Neural crest cell (in vitro differentiated cells): ENCODE measurements around the gene MLN. TPM values are rescaled to one million over a fixed set of nuclear protein-coding genes. Genes with fewer than 3 reads are reported as not detected.

Source experiments
- DNase-seq: peaks from one replicate; pipeline ENCODE4 v3.0.0; 2021; ENCODE audit warnings: low read depth, mixed read lengths, low spot score
- H3K27ac Mint-ChIP-seq: one replicate; pipeline ENCODE4 v1.8.0; 2021; ENCODE audit warnings: mild to moderate bottlenecking, mixed read lengths; ENCODE audit not compliant: unreplicated experiment
- H3K27me3 Mint-ChIP-seq: 2 replicates; pipeline ENCODE4 v1.8.0; 2021; ENCODE audit warnings: low read depth, mild to moderate bottlenecking, mixed read lengths
- H3K36me3 Mint-ChIP-seq: 2 replicates; pipeline ENCODE4 v1.8.0; 2021; ENCODE audit warnings: low read depth, mild to moderate bottlenecking, mixed read lengths
- H3K4me1 Mint-ChIP-seq: 2 replicates; pipeline ENCODE4 v1.8.0; 2021; ENCODE audit warnings: mixed read lengths
- H3K4me3 Mint-ChIP-seq: one replicate; pipeline ENCODE4 v1.8.0; 2021; ENCODE audit warnings: mild to moderate bottlenecking, mixed read lengths
- H3K9me3 Mint-ChIP-seq: 2 replicates; pipeline ENCODE4 v1.8.0; 2021; ENCODE audit warnings: mixed read lengths
- long read RNA-seq: library from polyadenylated mRNA; unstranded; transcript quantifications from one replicate; pipeline ENCODE4 v2.0.0, GENCODE V29; 2020
- total RNA-seq: library from RNA; stranded (reverse); gene quantifications from 2 replicates; pipeline ENCODE4 v1.2.1, GENCODE V29; 2021
- TF ChIP-seq, protein P1 (sequence below): fragments of 200-600 bp; sonication (generic); conservative IDR thresholded peaks from 2 replicates; pipeline ENCODE4 v1.5.0; 2021; ENCODE audit warnings: antibody characterized with exemption, mild to moderate bottlenecking

MLN gene
- not detected in 2 replicates for total RNA-seq
- long read RNA-seq, result 0 reads

- no peaks in the 10 kb centered on the region for H3K36me3 Mint-ChIP-seq
- no peak within 1 kb of the TSS for H3K27ac Mint-ChIP-seq
- no peaks in the 10 kb centered on the region for H3K9me3 Mint-ChIP-seq
- H3K4me3 Mint-ChIP-seq, result no peak within 1 kb of the TSS
- H3K27me3 Mint-ChIP-seq, result peaks cover 32% of the 10 kb centered on the region
- TF ChIP-seq, protein P1, sequence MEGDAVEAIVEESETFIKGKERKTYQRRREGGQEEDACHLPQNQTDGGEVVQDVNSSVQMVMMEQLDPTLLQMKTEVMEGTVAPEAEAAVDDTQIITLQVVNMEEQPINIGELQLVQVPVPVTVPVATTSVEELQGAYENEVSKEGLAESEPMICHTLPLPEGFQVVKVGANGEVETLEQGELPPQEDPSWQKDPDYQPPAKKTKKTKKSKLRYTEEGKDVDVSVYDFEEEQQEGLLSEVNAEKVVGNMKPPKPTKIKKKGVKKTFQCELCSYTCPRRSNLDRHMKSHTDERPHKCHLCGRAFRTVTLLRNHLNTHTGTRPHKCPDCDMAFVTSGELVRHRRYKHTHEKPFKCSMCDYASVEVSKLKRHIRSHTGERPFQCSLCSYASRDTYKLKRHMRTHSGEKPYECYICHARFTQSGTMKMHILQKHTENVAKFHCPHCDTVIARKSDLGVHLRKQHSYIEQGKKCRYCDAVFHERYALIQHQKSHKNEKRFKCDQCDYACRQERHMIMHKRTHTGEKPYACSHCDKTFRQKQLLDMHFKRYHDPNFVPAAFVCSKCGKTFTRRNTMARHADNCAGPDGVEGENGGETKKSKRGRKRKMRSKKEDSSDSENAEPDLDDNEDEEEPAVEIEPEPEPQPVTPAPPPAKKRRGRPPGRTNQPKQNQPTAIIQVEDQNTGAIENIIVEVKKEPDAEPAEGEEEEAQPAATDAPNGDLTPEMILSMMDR, result no peak
- DNase-seq, result no peak
- peaks cover 26% of the 10 kb centered on the region for H3K4me1 Mint-ChIP-seq
These were observed at the start of gene MLN for GRCh38 chr6:33803571-33804053. Gene MLN (minus strand): TSS chr6:33804003. CDS start chr6:33801163, 2,840 bp downstream.

- no peaks in the 10 kb centered on the region for H3K9me3 Mint-ChIP-seq
- H3K36me3 Mint-ChIP-seq, result no peaks in the 10 kb centered on the region
- no peak for DNase-seq
- H3K27me3 Mint-ChIP-seq, result peaks cover 5% of the 10 kb centered on the region
- H3K27ac Mint-ChIP-seq, result no peak overlapping the region
- TF ChIP-seq, protein P1, result no peak
- no peaks in the 10 kb centered on the region for H3K4me1 Mint-ChIP-seq
- no peak overlapping the region for H3K4me3 Mint-ChIP-seq
These were observed 49.2 kb upstream of the MLN start for GRCh38 chr6:33853026-33853425.

- TF ChIP-seq, protein P1, result peak; percentile 53
- Mint-ChIP-seq H3K9me3 (no peaks in the 10 kb centered on the region), H3K27ac (no peak overlapping the region), H3K27me3 (peaks cover 5% of the 10 kb centered on the region), H3K4me1 (no peaks in the 10 kb centered on the region), H3K4me3 (no peak overlapping the region), H3K36me3 (no peaks in the 10 kb centered on the region)
- DNase-seq, result peak; percentile 14
These were observed 48.2 kb upstream of the MLN start for GRCh38 chr6:33851959-33852358.

DNA sequence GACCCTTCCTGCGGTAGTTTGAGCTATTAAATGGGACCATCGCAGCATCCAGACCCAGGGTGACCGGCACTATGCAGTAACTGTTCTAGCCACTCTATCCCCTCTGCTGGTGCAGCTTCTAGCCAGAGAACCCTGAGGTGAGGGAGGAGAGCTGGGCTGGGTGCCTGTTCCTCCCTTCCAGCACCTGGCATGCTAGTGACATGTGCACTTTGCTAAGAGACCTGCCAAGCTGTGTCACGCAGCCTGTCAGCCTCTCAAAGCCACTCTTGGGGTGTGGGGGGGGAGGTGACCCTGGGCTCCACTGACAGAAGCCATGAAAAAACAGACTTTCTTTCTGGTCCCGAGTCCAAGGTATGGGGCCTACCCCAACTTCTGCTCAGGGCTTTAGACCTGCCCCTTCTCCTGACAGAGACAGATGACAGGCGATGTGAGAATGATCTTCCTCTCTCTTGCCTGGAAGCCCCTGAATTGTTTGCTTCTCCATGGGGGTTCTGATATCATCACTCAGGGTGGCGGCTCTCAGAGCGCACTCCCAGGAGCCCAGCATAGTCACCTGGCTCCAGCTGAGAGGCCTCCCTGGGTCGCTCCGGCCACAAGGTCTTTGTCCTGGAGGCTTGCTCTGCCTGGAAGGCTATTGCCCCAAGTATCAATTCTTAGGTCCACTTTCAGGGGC is 47.2 kb upstream of the MLN start:
- DNase-seq, result no peak
- no peak overlapping the region for H3K4me3 Mint-ChIP-seq
- no peak overlapping the region for H3K27ac Mint-ChIP-seq
- peaks cover 5% of the 10 kb centered on the region for H3K27me3 Mint-ChIP-seq
- H3K9me3 Mint-ChIP-seq, result no peaks in the 10 kb centered on the region
- H3K36me3 Mint-ChIP-seq, result no peaks in the 10 kb centered on the region
- TF ChIP-seq, protein P1, result no peak
- H3K4me1 Mint-ChIP-seq, result no peaks in the 10 kb centered on the region

- H3K36me3 Mint-ChIP-seq, result no peaks in the 10 kb centered on the region
- no peaks in the 10 kb centered on the region for H3K4me1 Mint-ChIP-seq
- H3K27me3 Mint-ChIP-seq, result peaks cover 5% of the 10 kb centered on the region
- no peak overlapping the region for H3K27ac Mint-ChIP-seq
- no peak for DNase-seq
- TF ChIP-seq, protein P1, result no peak
- H3K4me3 Mint-ChIP-seq, result no peak overlapping the region
- no peaks in the 10 kb centered on the region for H3K9me3 Mint-ChIP-seq
These were observed 46.5 kb upstream of the MLN start for GRCh38 chr6:33850296-33850695.
